ENCODE data around the gene SLC13A2. TPM values are rescaled to one million over a fixed set of nuclear protein-coding genes. Genes with fewer than 3 reads are reported as not detected.

Gene SLC13A2
- total and polyA plus RNA-seq, 2 of the 4 experiments (the other 2 are of a cell fraction): not detected

GRCh38 chr17:28478712-28479615 is 5.5 kb downstream of the SLC13A2 start (continued):
- no peak for TF ChIP-seq MAZ (IDR thresholded peaks at IDR 0.05; ENCODE audit: borderline replicate concordance, low read depth, low read length)

DNA sequence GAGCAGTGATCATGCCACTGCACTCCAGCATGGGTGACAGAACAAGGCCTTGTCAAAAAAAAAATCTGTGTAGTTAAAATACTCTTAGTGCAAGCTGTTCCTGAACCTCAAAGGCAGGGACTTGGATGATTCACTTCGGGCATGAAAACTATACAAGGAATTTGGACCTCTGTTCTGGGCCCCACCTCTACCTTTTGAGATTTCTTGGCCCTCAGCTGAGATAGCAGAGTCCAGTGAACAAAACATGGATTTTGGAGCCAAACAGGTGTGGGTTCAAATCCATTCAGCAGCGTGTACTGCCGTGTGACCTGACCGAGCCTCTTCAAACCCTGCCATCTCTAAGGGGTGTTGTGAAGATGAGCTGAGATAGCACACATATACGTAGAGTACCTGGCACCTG is 6.8 kb downstream of the SLC13A2 start:
- no peak overlapping the region for H3K4me2 ChIP-seq (ENCODE audit: low read depth, low read length)
- no peak overlapping the region for H3K4me3 ChIP-seq (ENCODE audit: insufficient read depth, low read depth, low read length)
- CTCF ChIA-PET: no interaction called here
- BruUV-seq (replicated peaks): no TSS peak
- dilution Hi-C loops (cut with HindIII; ENCODE audit: low sequenced_read_pairs, unreplicated experiment): no loop called here
- H2BK120ac ChIP-seq (ENCODE audit: low read depth, low read length): no peak overlapping the region
- in situ Hi-C loops (cut with MboI; ENCODE audit: low sequenced_read_pairs): no loop called here
- intact Hi-C loops (cut with micrococcal nuclease): no loop called here
- H2AK5ac ChIP-seq (ENCODE audit: low read depth, low read length): no peak overlapping the region
- no peak overlapping the region for H2BK15ac ChIP-seq (ENCODE audit: low read depth, low read length)
- no peak overlapping the region for H3K18ac ChIP-seq (ENCODE audit: low read depth, low read length)
- H2BK20ac ChIP-seq (ENCODE audit: low read depth, low read length): no peak overlapping the region
- H3K4ac ChIP-seq (ENCODE audit: low read depth, low read length): no peak overlapping the region
- DNase-seq (no peak), ATAC-seq (ENCODE audit: low read depth) (no peak)
- H2AK9ac ChIP-seq (replicated peaks; ENCODE audit: low read depth, low read length, poor library complexity): no peak overlapping the region
- no peak overlapping the region for H3K14ac ChIP-seq (replicated peaks; ENCODE audit: low read depth, low read length)
- no peaks in the 10 kb centered on the region for H3K36me3 ChIP-seq (ENCODE audit: control insufficient read depth, insufficient read depth, low read length)
- POLR2A ChIA-PET (ENCODE audit: unreplicated experiment): interaction anchor here (0.6 kb wide), 1 partner anchor 9 kb away, joined by 3 read pairs; no protein-coding TSS in a partner anchor
- H4K91ac ChIP-seq (ENCODE audit: insufficient read depth, low read depth, low read length): no peak overlapping the region
- H3K4me1 ChIP-seq (ENCODE audit: control insufficient read depth, insufficient read depth, low read length): no peaks in the 10 kb centered on the region; the same call in 1 of the 2 replicates
- H3K9me3 ChIP-seq (ENCODE audit: control insufficient read depth, insufficient read depth, low read length): no peaks in the 10 kb centered on the region
- H3K79me1 ChIP-seq (ENCODE audit: low read depth in 1 of 2, low read length in 2 of 2): no peaks in the 10 kb centered on the region
- no peak overlapping the region for H2AFZ ChIP-seq (replicated peaks; ENCODE audit: low read length, poor library complexity)
- no peaks in the 10 kb centered on the region for H3K9me1 ChIP-seq (ENCODE audit: insufficient read depth, low read length)
- peaks cover 42% of the 10 kb centered on the region for H3K27me3 ChIP-seq (ENCODE audit: control insufficient read depth, insufficient read depth, low read length)
- H4K20me1 ChIP-seq (ENCODE audit: insufficient read depth, low read length): no peaks in the 10 kb centered on the region
- no peak overlapping the region for H4K8ac ChIP-seq (ENCODE audit: low read depth in 2 of 2, low read length in 2 of 2)
- H2BK5ac ChIP-seq (ENCODE audit: low read depth, low read length, poor library complexity, severe bottlenecking): no peak overlapping the region
- no peak overlapping the region for H3K56ac ChIP-seq (ENCODE audit: extremely low read depth, insufficient read depth, low read length)
- H3K9ac ChIP-seq (ENCODE audit: low read depth, low read length): no peak overlapping the region
- H4K5ac ChIP-seq (ENCODE audit: low read depth, low read length): no peak overlapping the region
- TF ChIP-seq RAD21 (IDR thresholded peaks at IDR 0.05; ENCODE audit: low read length): no peak
- TF ChIP-seq, protein P1, sequence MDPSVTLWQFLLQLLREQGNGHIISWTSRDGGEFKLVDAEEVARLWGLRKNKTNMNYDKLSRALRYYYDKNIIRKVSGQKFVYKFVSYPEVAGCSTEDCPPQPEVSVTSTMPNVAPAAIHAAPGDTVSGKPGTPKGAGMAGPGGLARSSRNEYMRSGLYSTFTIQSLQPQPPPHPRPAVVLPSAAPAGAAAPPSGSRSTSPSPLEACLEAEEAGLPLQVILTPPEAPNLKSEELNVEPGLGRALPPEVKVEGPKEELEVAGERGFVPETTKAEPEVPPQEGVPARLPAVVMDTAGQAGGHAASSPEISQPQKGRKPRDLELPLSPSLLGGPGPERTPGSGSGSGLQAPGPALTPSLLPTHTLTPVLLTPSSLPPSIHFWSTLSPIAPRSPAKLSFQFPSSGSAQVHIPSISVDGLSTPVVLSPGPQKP (IDR thresholded peaks at IDR 0.05; ENCODE audit: borderline replicate concordance, low read depth, low read length): no peak
- no peak for TF ChIP-seq RFX5 (IDR thresholded peaks at IDR 0.05; ENCODE audit: low read depth, low read length)
- no peak for TF ChIP-seq CTCF (conservative IDR thresholded peaks at IDR 0.05; ENCODE audit: low read depth, low read length)
- no peak for TF ChIP-seq RCOR1 (IDR thresholded peaks at IDR 0.05; ENCODE audit: insufficient replicate concordance, low read length)
- TF ChIP-seq CHD1 (IDR thresholded peaks at IDR 0.05; ENCODE audit: low read depth, low read length): no peak
- TF ChIP-seq BHLHE40 (IDR thresholded peaks at IDR 0.05; ENCODE audit: low read depth, low read length): no peak
- 40% methylated on average over 1 of the region's 5 CpGs; no CpG with 5 or more reads in 1 of the 2 experiments for WGBS, 2 experiments (ENCODE audit: extremely low coverage in 2 of 2, insufficient read length in 1 of 2)
- H3K27ac ChIP-seq (ENCODE audit: insufficient read depth, low read length): no peak overlapping the region
- H3K23ac ChIP-seq (ENCODE audit: low read depth, low read length): no peak overlapping the region
